ENCODE measurements around the gene SNRPD2. TPM values are rescaled to one million over a fixed set of nuclear protein-coding genes. Genes with fewer than 3 reads are reported as not detected.

SNRPD2 gene
- total RNA-seq, 1 donor from 2014 or later: 219 TPM

DNA sequence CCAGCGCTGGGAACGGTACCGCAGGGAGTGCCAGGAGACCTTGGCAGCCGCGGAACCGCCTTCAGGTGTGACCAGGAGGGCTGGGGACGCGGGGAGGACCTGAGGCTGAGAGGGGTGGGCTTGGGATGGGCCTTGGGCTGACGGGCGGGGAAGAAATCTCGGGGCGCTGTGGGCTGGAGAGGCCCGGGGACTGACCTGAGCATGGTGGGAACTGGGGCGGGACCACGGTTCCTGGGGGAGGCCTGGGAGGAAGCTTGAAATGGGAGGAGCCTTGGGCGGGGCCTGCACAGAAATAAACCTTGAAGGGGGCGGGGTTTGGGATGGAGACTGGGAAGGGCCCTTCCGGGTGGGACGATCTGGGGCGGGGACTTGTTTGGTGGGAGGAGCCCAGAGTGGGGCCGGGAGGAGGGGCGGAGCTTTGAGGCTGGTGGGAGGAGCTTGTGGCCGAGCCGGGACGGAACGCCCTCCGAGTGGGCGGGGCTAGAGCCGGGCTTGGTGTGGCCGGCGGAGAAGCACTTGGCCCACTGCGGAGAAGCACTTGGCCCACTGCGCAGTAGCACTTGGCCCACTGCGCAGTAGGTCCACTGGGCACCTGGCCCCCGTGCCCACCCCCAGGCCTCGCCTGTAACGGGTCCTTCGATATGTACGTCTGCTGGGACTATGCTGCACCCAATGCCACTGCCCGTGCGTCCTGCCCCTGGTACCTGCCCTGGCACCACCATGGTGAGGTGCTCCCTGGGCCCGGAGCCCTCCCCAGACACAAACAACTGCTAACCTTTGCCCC lies 20.9 kb downstream of the SNRPD2 start:
- Histone ChIP-seq H3K36me3 (ENCODE audit: control insufficient read depth, insufficient read depth, low read length) (no peaks in the 10 kb centered on the region), H3K27me3 (ENCODE audit: control insufficient read depth, insufficient read depth, low read length) (peaks cover 18% of the 10 kb centered on the region), H3K4me3 (ENCODE audit: low read depth, low read length) (peak overlapping the region; percentile 46)
- DNase-seq (ENCODE audit: low read depth): no peak
- TF ChIP-seq, protein P1, sequence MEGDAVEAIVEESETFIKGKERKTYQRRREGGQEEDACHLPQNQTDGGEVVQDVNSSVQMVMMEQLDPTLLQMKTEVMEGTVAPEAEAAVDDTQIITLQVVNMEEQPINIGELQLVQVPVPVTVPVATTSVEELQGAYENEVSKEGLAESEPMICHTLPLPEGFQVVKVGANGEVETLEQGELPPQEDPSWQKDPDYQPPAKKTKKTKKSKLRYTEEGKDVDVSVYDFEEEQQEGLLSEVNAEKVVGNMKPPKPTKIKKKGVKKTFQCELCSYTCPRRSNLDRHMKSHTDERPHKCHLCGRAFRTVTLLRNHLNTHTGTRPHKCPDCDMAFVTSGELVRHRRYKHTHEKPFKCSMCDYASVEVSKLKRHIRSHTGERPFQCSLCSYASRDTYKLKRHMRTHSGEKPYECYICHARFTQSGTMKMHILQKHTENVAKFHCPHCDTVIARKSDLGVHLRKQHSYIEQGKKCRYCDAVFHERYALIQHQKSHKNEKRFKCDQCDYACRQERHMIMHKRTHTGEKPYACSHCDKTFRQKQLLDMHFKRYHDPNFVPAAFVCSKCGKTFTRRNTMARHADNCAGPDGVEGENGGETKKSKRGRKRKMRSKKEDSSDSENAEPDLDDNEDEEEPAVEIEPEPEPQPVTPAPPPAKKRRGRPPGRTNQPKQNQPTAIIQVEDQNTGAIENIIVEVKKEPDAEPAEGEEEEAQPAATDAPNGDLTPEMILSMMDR (IDR thresholded peaks at IDR 0.05; ENCODE audit: insufficient read depth, low read length, poor library complexity, severe bottlenecking): no peak

DNA sequence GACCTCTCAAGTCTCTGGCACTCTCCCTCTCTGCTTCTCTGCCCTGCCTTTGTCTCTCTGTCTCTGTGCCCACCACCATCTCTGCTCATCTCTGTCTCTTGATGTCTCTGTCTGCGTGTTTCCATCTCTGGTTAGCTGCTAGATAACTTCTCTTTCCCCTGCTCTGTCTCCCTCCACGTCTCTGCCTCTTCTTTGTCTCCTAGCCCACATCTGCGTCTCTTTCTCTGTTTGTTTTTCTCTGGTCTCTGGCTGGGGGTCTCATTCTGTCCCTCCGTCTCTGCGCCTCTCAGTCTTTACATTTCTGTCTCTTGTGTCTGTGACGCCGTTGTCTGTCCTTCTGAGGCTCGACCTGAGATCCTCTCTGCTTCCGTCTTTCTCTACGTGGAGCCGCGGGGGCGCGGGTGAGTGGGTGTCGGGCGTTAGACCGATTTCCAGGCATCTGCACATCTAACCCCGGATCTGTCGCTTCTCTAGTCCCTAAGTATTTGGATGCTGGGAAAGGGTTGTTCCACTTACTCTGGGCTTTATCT lies 23.3 kb downstream of the SNRPD2 start:
- H3K36me3 ChIP-seq (ENCODE audit: control insufficient read depth, insufficient read depth, low read length): no peaks in the 10 kb centered on the region
- H3K27me3 ChIP-seq (ENCODE audit: control insufficient read depth, insufficient read depth, low read length): peaks cover 20% of the 10 kb centered on the region
- no peak for DNase-seq (ENCODE audit: low read depth)
- TF ChIP-seq, protein P1 (IDR thresholded peaks at IDR 0.05; ENCODE audit: insufficient read depth, low read length, poor library complexity, severe bottlenecking): no peak
- peak overlapping the region; percentile 18 for H3K4me3 ChIP-seq (ENCODE audit: low read depth, low read length)

DNA sequence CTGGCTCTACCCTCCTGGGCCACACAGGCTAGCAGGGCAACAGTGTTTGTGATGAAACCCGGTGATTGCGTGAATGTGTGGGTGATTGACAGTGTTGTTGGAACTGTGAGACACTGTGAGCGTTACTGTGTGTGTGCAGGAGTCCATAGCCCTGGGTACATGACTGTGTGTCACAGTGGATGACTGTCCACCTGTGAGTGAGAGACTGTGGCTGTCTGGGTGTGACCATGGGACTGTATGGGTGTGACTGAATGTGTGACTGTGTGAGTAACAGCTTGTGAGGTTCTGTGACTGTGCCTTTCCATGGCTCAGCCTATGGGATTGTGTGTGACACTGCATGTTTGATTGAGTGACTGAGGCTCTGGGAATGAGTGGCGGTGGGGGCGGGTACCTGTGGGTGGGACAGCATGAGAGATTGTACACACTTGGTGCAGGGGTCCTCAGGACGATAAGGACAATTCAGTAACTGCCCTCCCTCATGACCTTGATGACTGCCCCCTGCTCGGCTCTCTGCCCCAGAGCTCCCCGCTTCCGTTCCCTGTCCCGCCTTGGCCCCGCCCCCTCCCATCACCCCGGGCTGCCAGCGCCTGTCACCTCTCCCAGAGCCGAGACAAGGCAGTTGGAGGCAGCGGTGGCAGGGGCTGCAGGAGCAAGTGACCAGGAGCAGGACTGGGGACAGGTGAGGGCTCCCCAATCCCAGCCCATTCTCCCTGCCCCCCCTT lies 24.0 kb downstream of the SNRPD2 start, which contains the start of gene GIPR:
TSS of gene GIPR (plus strand) at position 602 of the 722 bp plus-strand sequence. CDS start 1,300 bp downstream, outside the sequence.
- TF ChIP-seq, protein P1 (IDR thresholded peaks at IDR 0.05; ENCODE audit: insufficient read depth, low read length, poor library complexity, severe bottlenecking): no peak
- H3K36me3 ChIP-seq (ENCODE audit: control insufficient read depth, insufficient read depth, low read length): no peaks in the 10 kb centered on the region

DNA sequence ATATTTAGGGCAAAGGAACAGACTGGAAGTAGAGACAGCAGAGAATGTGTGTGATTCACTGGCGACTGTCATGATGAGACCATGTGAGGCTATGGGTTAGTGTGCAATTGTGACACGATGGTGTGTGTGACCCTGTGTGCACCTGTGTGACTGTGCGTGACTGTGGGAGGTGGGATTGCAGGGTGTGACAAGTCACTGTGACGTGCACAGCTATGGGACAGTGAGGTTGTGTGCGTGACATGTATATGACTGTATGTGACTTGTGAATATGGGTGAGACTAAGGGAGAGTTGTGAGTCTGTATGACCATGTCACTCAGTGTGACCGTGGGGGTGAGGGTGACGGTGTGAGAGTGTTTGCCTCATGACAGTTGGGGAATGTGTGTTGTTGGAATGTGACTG lies 27.2 kb downstream of the SNRPD2 start:
- Histone ChIP-seq H3K27me3 (ENCODE audit: control insufficient read depth, insufficient read depth, low read length) (peaks cover 9% of the 10 kb centered on the region), H3K36me3 (ENCODE audit: control insufficient read depth, insufficient read depth, low read length) (no peaks in the 10 kb centered on the region), H3K4me3 (ENCODE audit: low read depth, low read length) (no peak overlapping the region)
- TF ChIP-seq, protein P1 (IDR thresholded peaks at IDR 0.05; ENCODE audit: insufficient read depth, low read length, poor library complexity, severe bottlenecking): no peak
- no peak for DNase-seq (ENCODE audit: low read depth)

More for the DNA sequence above, 24.0 kb downstream of the SNRPD2 start, which contains the start of gene GIPR:
- peak within 1 kb of the TSS; percentile 18 for H3K4me3 ChIP-seq (ENCODE audit: low read depth, low read length)
- H3K27me3 ChIP-seq (ENCODE audit: control insufficient read depth, insufficient read depth, low read length): peaks cover 20% of the 10 kb centered on the region
- DNase-seq (ENCODE audit: low read depth): no peak

DNA sequence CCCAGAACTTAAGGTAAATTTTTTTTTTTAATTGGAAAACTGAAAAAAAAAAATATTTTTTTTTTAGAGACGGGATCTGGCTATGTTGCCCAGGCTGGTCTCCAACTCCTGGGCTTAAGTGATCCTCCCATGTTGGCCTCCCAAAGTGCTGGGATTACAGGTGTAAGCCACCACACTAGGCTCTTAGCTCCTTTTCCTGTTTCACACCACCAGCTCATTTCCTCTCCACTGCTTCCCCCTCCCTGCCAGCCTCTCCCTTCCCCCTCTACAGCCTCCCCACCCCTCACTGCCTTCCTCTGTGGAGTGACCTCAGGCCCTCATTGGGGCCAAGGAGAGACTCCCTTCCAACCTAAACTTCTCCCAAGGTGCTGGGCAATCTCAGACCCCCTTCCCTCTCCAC lies 28.0 kb downstream of the SNRPD2 start:
- TF ChIP-seq, protein P1 (IDR thresholded peaks at IDR 0.05; ENCODE audit: insufficient read depth, low read length, poor library complexity, severe bottlenecking): no peak
- Histone ChIP-seq H3K27me3 (ENCODE audit: control insufficient read depth, insufficient read depth, low read length) (peaks cover 12% of the 10 kb centered on the region), H3K4me3 (ENCODE audit: low read depth, low read length) (no peak overlapping the region), H3K36me3 (ENCODE audit: control insufficient read depth, insufficient read depth, low read length) (no peaks in the 10 kb centered on the region)
- no peak for DNase-seq (ENCODE audit: low read depth)
